ENCODE results near the gene AADACL4.

GRCh38 chr1:12600335-12600734 lies 43.5 kb upstream of the AADACL4 start:
- no peak for TF ChIP-seq POLR2AphosphoS5 (IDR thresholded peaks at IDR 0.05)
- no peak for TF ChIP-seq REST (IDR thresholded peaks at IDR 0.05; ENCODE audit: borderline replicate concordance)
- no peak for TF ChIP-seq CTCF (IDR thresholded peaks at IDR 0.05; ENCODE audit: poor library complexity, severe bottlenecking)
- TF ChIP-seq EZH2 (IDR thresholded peaks at IDR 0.05; ENCODE audit: borderline replicate concordance, insufficient read depth, low read length, poor library complexity, severe bottlenecking) = no peak
- no peak for TF ChIP-seq EP300 (conservative IDR thresholded peaks at IDR 0.05; ENCODE audit: poor library complexity, severe bottlenecking)
- TF ChIP-seq TAF1 (IDR thresholded peaks at IDR 0.05; ENCODE audit: low read depth) = no peak
- no peak for TF ChIP-seq RAD21 (conservative IDR thresholded peaks at IDR 0.05)
